NOMO-1 treated with dmso at 0.1 percent for 144 hours (cell line): ENCODE data around the gene COL18A1.
"Not testable (repeated sequence)": the region's sequence is repeated elsewhere in the genome, so short reads cannot be mapped to it uniquely, and the experiment has no call there.

ENCODE experiments used
- DNase-seq: peaks from one replicate; lab custom pipeline; 2025; ENCODE audit not compliant: unreplicated experiment; lab: John Stamatoyannopoulos, UW

Gene COL18A1

GRCh38 chr21:45438391-45439145 is 33.6 kb downstream of the COL18A1 start:
- DNase-seq, result no peak

DNA sequence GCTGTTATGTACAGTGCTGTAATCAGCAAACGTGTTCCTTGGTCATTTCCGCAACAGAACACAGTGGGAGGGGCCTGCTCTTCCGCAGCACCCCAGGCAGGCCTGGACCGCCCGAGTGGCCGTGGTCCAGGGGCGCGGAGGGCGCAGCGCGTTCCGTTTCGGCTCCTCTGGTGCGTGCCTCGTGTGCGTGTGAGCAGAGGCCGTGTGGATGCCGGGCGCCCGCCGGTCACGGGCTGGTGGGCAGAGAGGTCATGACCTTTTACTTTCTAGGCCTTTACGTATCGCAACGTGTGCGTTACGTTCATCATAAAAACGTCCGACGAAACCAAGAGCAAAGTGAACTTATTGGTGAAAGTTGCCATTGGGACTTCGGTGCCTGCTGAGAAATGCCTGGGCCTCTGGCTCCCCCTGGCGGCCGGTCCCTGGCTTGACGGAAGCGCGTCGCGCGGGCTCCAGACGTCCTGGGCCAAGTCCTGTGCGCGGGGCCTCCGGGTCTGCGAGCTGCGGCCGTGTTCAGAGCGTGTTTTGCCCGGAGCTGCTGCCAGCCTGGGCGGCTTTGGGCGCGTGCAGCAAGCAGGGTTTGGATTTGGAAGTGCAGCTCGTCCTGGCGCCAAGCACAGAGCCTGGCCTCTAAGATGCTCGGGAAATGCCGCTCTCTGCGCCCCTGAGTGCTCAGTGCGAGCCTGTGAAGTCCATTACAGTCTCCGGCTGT is 34.4 kb downstream of the COL18A1 start:
- DNase-seq, result peak; percentile 79

DNA sequence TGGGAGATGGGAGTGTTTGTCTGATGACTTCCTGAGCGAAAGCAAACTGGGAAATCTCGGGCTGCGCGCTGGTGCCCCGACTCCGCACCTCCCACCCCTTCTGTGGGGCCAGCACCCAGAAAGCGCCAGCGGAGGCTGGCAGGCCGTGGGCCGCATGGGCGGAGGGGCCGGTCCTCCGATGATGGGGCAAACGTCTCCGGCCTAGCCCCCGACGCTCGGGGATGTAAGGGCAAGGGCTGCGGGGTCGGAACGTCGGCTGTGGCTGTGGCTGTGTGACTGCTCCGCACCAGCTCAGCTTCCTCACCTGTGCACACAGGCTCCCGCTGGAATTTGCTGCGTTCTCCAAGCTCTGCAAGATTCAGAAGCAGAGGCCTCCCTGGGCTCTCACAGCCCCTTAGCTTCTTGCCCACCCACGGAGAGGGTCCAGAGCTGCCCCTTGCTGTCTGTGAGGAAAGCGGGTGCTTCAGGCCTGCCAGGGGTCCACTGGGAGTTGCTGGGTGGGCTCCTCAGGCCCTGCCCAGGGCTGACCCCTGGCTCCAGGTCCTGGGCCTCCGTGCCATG is 35.0 kb downstream of the COL18A1 start:
- DNase-seq, result no peak

DNA sequence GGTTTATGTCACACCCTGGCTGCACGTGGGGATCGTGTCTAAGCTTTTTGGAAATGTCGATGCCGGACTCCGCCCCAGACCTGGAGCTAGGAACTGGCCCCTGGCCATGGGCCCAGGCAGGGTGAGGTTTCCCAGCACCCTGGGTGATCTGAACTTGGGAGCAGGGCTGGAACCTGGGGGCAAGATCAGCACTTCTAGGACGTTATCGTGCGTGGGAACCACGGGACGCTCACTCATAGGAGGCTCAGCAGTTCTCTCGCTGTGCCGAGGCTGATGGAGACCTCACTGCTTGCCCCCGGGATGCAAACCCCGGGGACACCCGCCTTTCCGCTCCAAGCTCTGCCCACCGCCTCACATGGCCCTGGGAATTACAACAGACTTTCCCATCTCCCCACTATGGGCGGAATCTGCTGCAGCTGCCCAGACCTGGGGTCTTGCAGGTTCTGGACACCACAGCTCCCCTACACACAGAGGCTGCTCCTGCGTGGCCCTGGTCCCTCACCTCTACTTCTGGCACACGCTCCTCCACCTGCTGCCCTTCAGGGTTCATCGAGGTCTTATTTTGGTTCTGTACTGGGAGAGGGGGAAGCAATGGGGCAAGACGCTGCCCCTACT is 35.9 kb downstream of the COL18A1 start:
- no peak for DNase-seq

DNA sequence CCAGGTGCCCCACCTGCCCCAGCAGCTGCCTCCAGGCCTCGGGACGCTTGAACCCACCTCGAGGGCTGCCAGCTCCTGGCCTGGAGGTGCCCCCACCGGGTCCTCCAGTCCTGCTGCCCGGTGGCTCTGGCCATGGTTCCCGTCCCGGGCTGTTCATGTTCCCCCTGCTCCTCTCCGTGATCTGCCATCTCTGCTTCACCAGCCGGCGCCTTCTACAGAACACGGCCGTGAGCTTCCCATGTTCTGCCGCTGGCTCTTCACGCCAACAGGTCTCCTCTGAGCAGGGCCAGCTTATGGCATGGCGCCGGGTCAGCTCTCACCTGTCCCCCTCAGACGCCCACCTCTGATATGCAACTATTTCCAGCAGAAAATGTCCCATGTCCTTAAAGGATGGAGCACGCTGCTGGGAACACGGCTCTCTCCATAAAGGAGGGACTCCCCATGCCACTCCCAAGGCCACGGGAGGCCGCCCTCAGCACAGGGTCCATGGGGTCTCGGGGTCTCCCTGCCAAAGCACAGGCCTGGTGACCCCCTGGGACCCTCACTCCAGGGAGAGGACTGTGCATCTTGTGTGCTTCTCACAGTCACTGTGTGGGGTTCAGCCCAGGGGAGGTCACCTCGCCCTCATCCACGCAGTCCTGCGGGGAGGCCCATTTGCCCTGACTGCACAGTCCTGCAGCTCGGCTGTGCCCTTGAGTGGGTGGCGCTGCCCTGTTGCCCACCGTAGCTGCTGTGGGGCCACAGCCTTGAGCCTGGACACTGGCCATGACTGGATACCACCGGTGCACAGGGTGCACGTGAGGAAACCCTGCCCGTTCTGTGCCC is 36.7 kb downstream of the COL18A1 start:
- DNase-seq, result no peak

GRCh38 chr21:45442276-45442675 is 37.3 kb downstream of the COL18A1 start:
- no peak for DNase-seq

GRCh38 chr21:45442686-45443594 is 38.0 kb downstream of the COL18A1 start:
- not testable (repeated sequence) for DNase-seq

- DNase-seq, result peak; percentile 6
Observed at GRCh38 chr21:45443595-45444181, 38.7 kb downstream of the COL18A1 start.

- DNase-seq, result no peak
Observed at GRCh38 chr21:45444385-45444784, 39.4 kb downstream of the COL18A1 start.

DNA sequence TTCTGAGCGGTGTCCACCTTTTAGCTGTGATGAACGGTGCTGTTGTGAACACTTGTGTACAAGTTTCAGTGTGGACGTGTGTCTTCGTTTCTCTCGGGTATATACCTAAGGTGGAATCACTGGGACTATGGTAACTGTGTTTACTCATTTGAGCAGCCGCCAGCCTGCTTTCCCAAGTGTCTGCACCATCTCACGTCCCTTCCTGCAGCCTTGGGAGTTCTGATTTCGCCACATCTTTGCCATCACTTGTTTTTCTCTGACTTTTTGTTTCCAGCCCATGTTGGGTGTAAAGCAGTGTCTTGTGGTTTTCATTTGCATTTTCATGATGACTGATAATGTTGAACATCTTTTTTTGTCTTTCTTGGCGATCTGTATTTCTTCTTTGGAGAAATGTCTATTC is 40.4 kb downstream of the COL18A1 start:
- no peak for DNase-seq

GRCh38 chr21:45447821-45448220 is 42.9 kb downstream of the COL18A1 start:
- DNase-seq, result no peak

DNA sequence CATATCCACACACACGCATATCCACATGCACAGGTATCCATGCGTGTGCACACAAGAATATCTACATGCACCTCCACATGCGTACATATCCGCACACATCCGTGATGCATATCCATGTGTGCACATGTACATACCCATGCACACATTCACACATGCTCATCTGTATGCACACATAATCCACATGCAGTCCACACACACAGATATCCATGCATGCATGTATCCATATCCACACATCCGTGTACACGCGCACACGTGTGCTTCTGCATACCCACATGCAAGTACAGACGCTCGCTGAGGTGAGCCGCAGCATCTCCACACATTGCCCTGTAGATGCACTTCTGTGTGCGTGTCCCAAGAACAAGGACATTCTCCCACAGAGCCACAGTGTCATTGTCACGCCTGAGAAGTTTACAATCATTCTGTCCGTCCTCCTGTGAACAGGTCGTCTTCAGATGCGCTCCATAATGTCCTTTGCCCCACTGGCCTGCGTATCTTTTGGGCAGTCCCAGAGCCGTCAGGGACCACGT is 43.4 kb downstream of the COL18A1 start:
- DNase-seq, result no peak

GRCh38 chr21:45448810-45449657 is 44.1 kb downstream of the COL18A1 start:
- DNase-seq, result no peak

DNA sequence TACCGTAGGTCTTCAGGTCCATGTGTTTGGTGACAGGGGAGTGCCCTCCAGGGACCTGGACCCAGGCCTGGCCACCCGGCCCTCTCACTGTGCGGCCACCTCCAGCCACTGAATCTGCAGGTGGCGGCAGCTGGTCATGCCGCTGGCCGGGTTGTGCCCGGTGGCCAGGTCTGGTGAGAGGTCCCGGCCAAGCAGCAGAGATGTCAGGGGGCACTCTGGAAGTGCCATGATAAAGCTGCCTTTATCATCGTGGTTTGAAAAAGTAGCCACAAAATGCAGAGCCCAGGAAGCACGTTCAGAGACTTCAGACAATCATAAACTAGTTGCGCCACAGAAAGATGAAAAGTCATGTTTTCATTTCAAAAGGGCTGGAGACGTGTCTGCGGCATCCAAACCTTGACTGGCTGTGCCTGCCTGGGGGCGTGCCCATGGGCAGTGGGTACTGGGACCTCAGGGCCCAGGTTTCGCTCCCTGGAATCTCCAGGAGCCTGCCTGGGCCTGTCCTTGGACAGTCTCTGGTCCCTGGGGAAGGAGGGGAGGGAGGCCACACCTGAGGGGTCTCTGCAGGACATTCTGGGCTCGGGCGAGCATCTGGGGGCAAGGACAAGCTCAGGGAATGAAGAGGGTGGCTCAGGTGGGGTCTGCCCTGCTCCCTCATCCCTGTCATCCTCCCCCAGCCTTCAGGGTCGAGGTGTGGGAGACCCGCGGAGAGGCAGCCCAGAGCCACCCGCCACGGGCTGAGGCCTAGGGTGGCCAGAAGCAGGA is 44.9 kb downstream of the COL18A1 start:
- DNase-seq, result no peak

GRCh38 chr21:45450423-45451090 is 45.6 kb downstream of the COL18A1 start:
- no peak for DNase-seq

GRCh38 chr21:45451091-45451740 is 46.3 kb downstream of the COL18A1 start:
- DNase-seq, result no peak

- no peak for DNase-seq
Observed at GRCh38 chr21:45451771-45452182, 46.8 kb downstream of the COL18A1 start.
